ENCODE data around the gene NFIL3.

- TF ChIP-seq CTCF (IDR thresholded peaks at IDR 0.05) (no peak), POLR2A (IDR thresholded peaks at IDR 0.05) (no peak)
Observed at GRCh38 chr9:91443321-91443993, 19.8 kb upstream of the NFIL3 start.
